ENCODE results near the gene ERC1.
A peak's percentile ranks its signal among the peaks of the same experiment; 100 is the strongest.
"Not testable (repeated sequence)": the region's sequence is repeated elsewhere in the genome, so short reads cannot be mapped to it uniquely, and the experiment has no call there.

Gene ERC1

GRCh38 chr12:1080520-1081223, 89.6 kb downstream of the ERC1 start:
- DNase-seq, result no peak

GRCh38 chr12:1083151-1083888, 92.3 kb downstream of the ERC1 start:
- DNase-seq, result no peak

GRCh38 chr12:1083889-1084262, 92.9 kb downstream of the ERC1 start:
- DNase-seq, result peak; percentile 82

GRCh38 chr12:1091350-1091749, 100.3 kb downstream of the ERC1 start:
- no peak for DNase-seq

- peak; percentile 84 for DNase-seq
These were observed 102.2 kb downstream of the ERC1 start for GRCh38 chr12:1093166-1093751.

GRCh38 chr12:1094714-1095113, 103.7 kb downstream of the ERC1 start:
- no peak for DNase-seq

- DNase-seq, result no peak
These were observed 108.1 kb downstream of the ERC1 start for GRCh38 chr12:1099158-1099557.

GRCh38 chr12:1099618-1100017, 108.6 kb downstream of the ERC1 start:
- DNase-seq, result not testable (repeated sequence)

GRCh38 chr12:1102115-1102514, 111.1 kb downstream of the ERC1 start:
- DNase-seq, result no peak

- DNase-seq, result no peak
These were observed 111.9 kb downstream of the ERC1 start for GRCh38 chr12:1102791-1103450.

GRCh38 chr12:1103632-1104031, 112.6 kb downstream of the ERC1 start:
- no peak for DNase-seq

GRCh38 chr12:1104088-1104800, 113.2 kb downstream of the ERC1 start:
- DNase-seq, result no peak

- no peak for DNase-seq
These were observed 116.6 kb downstream of the ERC1 start for GRCh38 chr12:1107669-1108068.

GRCh38 chr12:1108276-1108675, 117.3 kb downstream of the ERC1 start:
- no peak for DNase-seq

GRCh38 chr12:1115484-1116231, 124.6 kb downstream of the ERC1 start:
- no peak for DNase-seq

- no peak for DNase-seq
These were observed 126.3 kb downstream of the ERC1 start for GRCh38 chr12:1117371-1117770.

GRCh38 chr12:1117970-1118563, 127.0 kb downstream of the ERC1 start:
- DNase-seq, result peak; percentile 90

- DNase-seq, result peak; percentile 73
These were observed 131.8 kb downstream of the ERC1 start for GRCh38 chr12:1122786-1123185.

GRCh38 chr12:1126091-1126490, 135.1 kb downstream of the ERC1 start:
- DNase-seq, result no peak

GRCh38 chr12:1127021-1127420, 136.0 kb downstream of the ERC1 start:
- no peak for DNase-seq

GRCh38 chr12:1130164-1130563, 139.1 kb downstream of the ERC1 start:
- peak; percentile 70 for DNase-seq

- DNase-seq, result no peak
These were observed 139.5 kb downstream of the ERC1 start for GRCh38 chr12:1130571-1130970.
